ENCODE data around the gene TESK2. TPM values are rescaled to one million over a fixed set of nuclear protein-coding genes. Genes with fewer than 3 reads are reported as not detected.
A peak's percentile ranks its signal among the peaks of the same experiment; 100 is the strongest.
"Not testable (repeated sequence)": the region's sequence is repeated elsewhere in the genome, so short reads cannot be mapped to it uniquely, and the experiment has no call there.

The TESK2 gene
- total RNA-seq, 2 experiments from 2014 or later, result 4.6 to 6.0 TPM

DNA sequence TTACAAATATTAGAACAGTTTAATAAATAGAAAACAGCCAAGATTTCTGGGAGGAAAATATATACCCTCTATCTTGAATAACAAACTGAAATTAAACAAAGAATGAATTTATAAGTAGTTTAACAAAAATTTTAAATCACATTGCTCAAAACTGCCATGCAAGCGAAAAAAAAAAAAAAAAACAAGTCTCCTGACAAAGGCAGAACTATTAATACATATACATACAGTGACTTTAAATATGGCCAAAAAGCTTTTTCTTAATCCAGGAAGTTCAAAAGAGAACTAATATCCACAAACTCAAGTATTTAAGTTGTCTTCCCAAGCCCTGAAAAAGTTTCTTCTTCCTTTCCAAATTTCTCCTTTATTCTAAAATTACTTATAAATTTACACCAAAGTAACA, 87.2 kb downstream of the TESK2 start:
- no peak for DNase-seq
- Mint-ChIP-seq H3K27ac (no peak overlapping the region), H3K4me3 (no peak overlapping the region), H3K27me3 (no peaks in the 10 kb centered on the region), H3K36me3 (no peaks in the 10 kb centered on the region), H3K4me1 (ENCODE audit: low read depth) (no peaks in the 10 kb centered on the region), H3K9me3 (no peaks in the 10 kb centered on the region)
- POLR2A ChIA-PET, result no interaction called here
- intact Hi-C loops (cut with micrococcal nuclease), result no loop called here
- CTCF ChIA-PET, result no interaction called here

DNA sequence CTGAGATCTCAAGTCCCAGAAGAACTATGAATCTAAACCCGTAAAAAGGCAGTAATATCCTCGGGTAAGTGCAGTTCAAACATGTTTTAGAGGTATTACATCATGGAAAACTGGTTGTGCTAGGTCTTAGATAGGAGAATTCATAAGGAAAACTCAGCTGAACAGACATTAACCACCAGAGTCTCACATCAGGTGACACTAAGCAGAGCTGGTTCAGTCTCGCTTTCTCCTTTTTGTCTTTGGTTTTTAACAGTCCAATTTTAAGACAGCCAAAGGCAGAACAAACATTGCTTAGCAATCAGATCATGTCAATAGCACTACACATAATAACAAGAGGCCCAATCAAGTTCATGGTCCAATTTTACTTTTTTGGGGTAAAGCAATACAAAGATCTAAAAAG, 87.7 kb downstream of the TESK2 start:
- Mint-ChIP-seq H3K36me3 (no peaks in the 10 kb centered on the region), H3K4me1 (ENCODE audit: low read depth) (no peaks in the 10 kb centered on the region), H3K4me3 (no peak overlapping the region), H3K27ac (no peak overlapping the region), H3K27me3 (no peaks in the 10 kb centered on the region), H3K9me3 (no peaks in the 10 kb centered on the region)
- CTCF ChIA-PET, result no interaction called here
- no peak for DNase-seq
- intact Hi-C loops (cut with micrococcal nuclease), result no loop called here
- POLR2A ChIA-PET, result no interaction called here

DNA sequence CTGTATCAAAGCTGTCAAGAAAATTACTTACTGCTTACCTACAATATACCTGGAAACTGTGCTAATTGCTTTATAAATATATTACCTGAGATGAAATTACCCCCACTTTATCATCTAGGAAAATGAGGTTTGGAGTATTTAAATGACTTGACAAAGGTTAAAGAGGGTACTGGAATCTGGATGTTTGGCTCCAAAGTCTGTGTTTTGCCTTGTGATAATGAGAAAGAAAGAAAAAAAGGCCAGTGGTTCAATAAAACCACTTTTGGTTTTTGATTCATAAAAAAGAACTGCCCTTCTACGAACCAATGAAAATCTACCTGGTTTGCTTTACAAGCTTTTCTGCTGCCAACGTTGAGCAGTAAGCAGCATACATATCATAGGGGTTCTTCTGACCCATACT, 89.4 kb downstream of the TESK2 start:
- DNase-seq, result no peak
- POLR2A ChIA-PET, result no interaction called here
- H3K4me3 Mint-ChIP-seq, result no peak overlapping the region
- no peak overlapping the region for H3K27ac Mint-ChIP-seq
- H3K36me3 Mint-ChIP-seq, result no peaks in the 10 kb centered on the region
- CTCF ChIA-PET, result no interaction called here
- no peaks in the 10 kb centered on the region for H3K27me3 Mint-ChIP-seq
- H3K4me1 Mint-ChIP-seq (ENCODE audit: low read depth), result no peaks in the 10 kb centered on the region
- intact Hi-C loops (cut with micrococcal nuclease), result no loop called here
- H3K9me3 Mint-ChIP-seq, result no peaks in the 10 kb centered on the region

DNA sequence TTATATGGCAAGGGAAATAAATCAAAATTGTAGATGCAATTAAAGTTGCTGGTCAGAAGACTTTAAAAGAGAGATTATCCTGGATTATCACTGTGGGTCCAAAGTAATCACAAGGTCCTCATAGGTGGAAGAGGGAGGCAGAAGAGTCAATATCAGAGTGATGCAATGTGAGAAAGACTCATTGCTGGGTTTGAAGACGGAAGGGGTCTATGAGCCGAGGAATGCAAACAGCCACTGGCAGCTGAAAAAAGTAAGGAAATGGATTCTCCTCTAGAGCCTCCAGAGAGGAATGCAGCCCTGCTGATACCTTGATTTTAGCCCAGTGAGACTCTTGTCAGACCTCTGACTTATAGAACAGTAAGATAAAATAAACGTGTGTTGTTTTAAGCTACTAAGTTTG, 90.9 kb downstream of the TESK2 start:
- ChIA-PET CTCF (no interaction called here), POLR2A (no interaction called here)
- intact Hi-C loops (cut with micrococcal nuclease), result no loop called here
- no peaks in the 10 kb centered on the region for H3K27me3 Mint-ChIP-seq
- H3K9me3 Mint-ChIP-seq, result no peaks in the 10 kb centered on the region
- DNase-seq, result no peak
- no peak overlapping the region for H3K27ac Mint-ChIP-seq
- H3K36me3 Mint-ChIP-seq, result no peaks in the 10 kb centered on the region
- H3K4me1 Mint-ChIP-seq (ENCODE audit: low read depth), result peaks cover under 1% of the 10 kb centered on the region
- H3K4me3 Mint-ChIP-seq, result no peak overlapping the region

DNA sequence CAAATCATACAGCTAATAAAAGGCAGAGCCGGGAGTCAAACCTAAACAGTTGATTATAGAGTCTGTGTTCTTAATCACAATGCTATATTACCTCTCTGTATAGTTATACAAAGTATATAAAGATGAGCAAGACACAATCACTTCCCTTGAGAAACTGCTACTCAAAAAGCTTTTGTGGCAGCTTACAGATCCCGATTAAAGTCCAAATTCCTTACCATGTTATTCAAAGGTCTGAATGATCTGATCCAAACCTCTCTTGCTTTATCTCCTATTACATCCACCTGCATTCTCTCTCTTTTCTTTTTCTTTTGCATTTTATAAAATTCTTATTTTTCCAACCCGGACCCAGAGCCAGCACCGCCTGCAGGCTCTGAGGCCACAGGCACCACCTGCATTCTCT, 93.7 kb downstream of the TESK2 start:
- H3K4me1 Mint-ChIP-seq (ENCODE audit: low read depth), result peaks cover 14% of the 10 kb centered on the region
- POLR2A ChIA-PET, result no interaction called here
- no peaks in the 10 kb centered on the region for H3K9me3 Mint-ChIP-seq
- CTCF ChIA-PET, result interaction anchor here (0.5 kb wide), 1 partner anchor 67 kb away, joined by 6 read pairs; no protein-coding TSS in a partner anchor
- no peak for DNase-seq
- H3K36me3 Mint-ChIP-seq, result no peaks in the 10 kb centered on the region
- no peak overlapping the region for H3K27ac Mint-ChIP-seq
- intact Hi-C loops (cut with micrococcal nuclease), result no loop called here
- no peaks in the 10 kb centered on the region for H3K27me3 Mint-ChIP-seq
- no peak overlapping the region for H3K4me3 Mint-ChIP-seq

DNA sequence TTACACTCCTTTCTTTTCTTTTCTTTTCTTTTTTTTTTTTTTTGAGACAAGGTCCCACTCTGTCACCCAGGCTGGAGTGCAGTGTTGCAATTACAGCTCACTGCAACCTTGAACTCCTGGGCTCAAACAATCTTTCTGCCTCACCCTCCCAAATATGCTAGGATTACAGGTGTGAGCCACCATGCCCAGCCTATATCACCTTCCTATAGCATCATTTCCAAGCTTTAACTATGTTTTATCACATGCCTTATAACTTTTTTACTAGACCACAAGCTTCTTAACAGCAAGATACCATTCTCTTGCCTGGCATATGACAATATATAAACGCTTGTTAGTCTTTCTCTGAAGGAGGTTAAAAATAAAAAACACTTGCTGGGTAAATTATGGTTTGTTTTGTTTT, 95.4 kb downstream of the TESK2 start:
- H3K36me3 Mint-ChIP-seq, result no peaks in the 10 kb centered on the region
- H3K4me1 Mint-ChIP-seq (ENCODE audit: low read depth), result peaks cover 14% of the 10 kb centered on the region
- POLR2A ChIA-PET, result interaction anchor here (0.6 kb wide), 1 partner anchor 340 kb away, joined by 3 read pairs; no protein-coding TSS in a partner anchor
- H3K27ac Mint-ChIP-seq, result no peak overlapping the region
- CTCF ChIA-PET, result interaction anchor here (0.8 to 0.9 kb wide), 2 partner anchors 9 to 14 kb away, joined by 3 to 4 read pairs; no protein-coding TSS in a partner anchor
- intact Hi-C loops (cut with micrococcal nuclease), result no loop called here
- DNase-seq, result no peak
- no peaks in the 10 kb centered on the region for H3K27me3 Mint-ChIP-seq
- H3K4me3 Mint-ChIP-seq, result no peak overlapping the region
- H3K9me3 Mint-ChIP-seq, result no peaks in the 10 kb centered on the region

DNA sequence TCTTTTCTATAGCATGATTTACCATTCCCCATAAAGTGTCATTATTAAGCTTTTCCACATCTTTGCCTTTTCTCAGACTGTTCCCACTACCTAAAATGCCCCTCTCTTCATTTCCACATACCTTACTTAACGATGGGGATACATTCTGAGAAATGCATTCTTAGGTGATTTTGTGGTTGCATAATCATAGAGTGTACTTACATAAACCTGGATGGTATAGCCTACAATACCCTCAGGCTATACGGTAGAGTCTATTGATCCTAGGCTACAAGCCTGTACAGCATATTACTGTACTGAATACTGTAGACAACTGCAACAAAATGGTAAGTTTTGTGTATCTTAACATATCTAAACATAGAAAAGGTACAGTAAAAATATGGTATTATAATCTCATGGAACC, 95.9 kb downstream of the TESK2 start:
- ChIA-PET CTCF (interaction anchor here (0.9 kb wide), 1 partner anchor 14 kb away, joined by 4 read pairs; no protein-coding TSS in a partner anchor), POLR2A (no interaction called here)
- H3K4me1 Mint-ChIP-seq (ENCODE audit: low read depth), result peaks cover 14% of the 10 kb centered on the region
- no peaks in the 10 kb centered on the region for H3K36me3 Mint-ChIP-seq
- DNase-seq, result no peak
- no peaks in the 10 kb centered on the region for H3K27me3 Mint-ChIP-seq
- no peak overlapping the region for H3K27ac Mint-ChIP-seq
- H3K9me3 Mint-ChIP-seq, result no peaks in the 10 kb centered on the region
- H3K4me3 Mint-ChIP-seq, result no peak overlapping the region
- intact Hi-C loops (cut with micrococcal nuclease), result no loop called here

GRCh38 chr1:45394342-45394741, 96.6 kb downstream of the TESK2 start:
- no peaks in the 10 kb centered on the region for H3K9me3 Mint-ChIP-seq
- no peaks in the 10 kb centered on the region for H3K27me3 Mint-ChIP-seq
- DNase-seq, result no peak
- POLR2A ChIA-PET, result no interaction called here
- H3K4me3 Mint-ChIP-seq, result no peak overlapping the region
- no peaks in the 10 kb centered on the region for H3K36me3 Mint-ChIP-seq
- peaks cover 14% of the 10 kb centered on the region for H3K4me1 Mint-ChIP-seq (ENCODE audit: low read depth)
- peak overlapping the region; percentile 18 for H3K27ac Mint-ChIP-seq
- CTCF ChIA-PET, result interaction anchor here (1.2 kb wide), 1 partner anchor 98 kb away, joined by 7 read pairs; no protein-coding TSS in a partner anchor
- intact Hi-C loops (cut with micrococcal nuclease), result no loop called here

GRCh38 chr1:45393718-45394302, 97.2 kb downstream of the TESK2 start:
- peak; percentile 36 for DNase-seq
- CTCF ChIA-PET, result interaction anchor here (0.7 to 1.2 kb wide), 3 partner anchors 16 to 99 kb away, joined by 3 to 7 read pairs (median 3); no protein-coding TSS in a partner anchor
- H3K36me3 Mint-ChIP-seq, result no peaks in the 10 kb centered on the region
- H3K9me3 Mint-ChIP-seq, result no peaks in the 10 kb centered on the region
- no peak overlapping the region for H3K27ac Mint-ChIP-seq
- H3K4me3 Mint-ChIP-seq, result no peak overlapping the region
- peaks cover 14% of the 10 kb centered on the region for H3K4me1 Mint-ChIP-seq (ENCODE audit: low read depth)
- intact Hi-C loops (cut with micrococcal nuclease), result no loop called here
- POLR2A ChIA-PET, result interaction anchor here (1.5 kb wide), 1 partner anchor 54 kb away, joined by 4 read pairs; the partner anchor contains the start of genes MUTYH and TOE1
- H3K27me3 Mint-ChIP-seq, result no peaks in the 10 kb centered on the region

DNA sequence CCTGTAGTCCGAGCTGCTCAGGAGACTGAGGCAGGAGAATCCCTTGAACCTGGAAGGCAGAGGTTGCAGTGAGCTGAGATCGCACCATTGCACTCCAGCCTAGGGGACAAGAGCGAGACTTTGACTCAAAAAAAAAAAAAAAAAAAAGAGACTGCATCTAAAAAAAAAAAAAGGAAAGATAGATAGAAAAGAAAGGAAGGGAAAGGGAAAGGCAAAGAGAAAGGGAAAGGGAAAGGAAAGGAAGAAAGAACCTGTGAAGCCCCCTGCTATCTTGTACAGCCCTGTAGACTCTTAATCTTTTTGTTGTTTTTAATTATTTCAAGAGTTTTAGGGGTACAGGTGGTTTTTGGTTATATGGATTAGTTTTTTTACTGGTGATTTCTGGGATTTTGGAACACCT, 104.7 kb downstream of the TESK2 start:
- POLR2A ChIA-PET, result no interaction called here
- H3K9me3 Mint-ChIP-seq, result no peaks in the 10 kb centered on the region
- no peak for DNase-seq
- no peaks in the 10 kb centered on the region for H3K36me3 Mint-ChIP-seq
- intact Hi-C loops (cut with micrococcal nuclease), result no loop called here
- no peaks in the 10 kb centered on the region for H3K4me1 Mint-ChIP-seq (ENCODE audit: low read depth)
- H3K27me3 Mint-ChIP-seq, result no peaks in the 10 kb centered on the region
- CTCF ChIA-PET, result interaction anchor here (0.6 to 1.1 kb wide), 2 partner anchors 10 to 308 kb away, joined by 3 read pairs; no protein-coding TSS in a partner anchor
- H3K4me3 Mint-ChIP-seq, result no peak overlapping the region
- no peak overlapping the region for H3K27ac Mint-ChIP-seq

- Mint-ChIP-seq H3K36me3 (no peaks in the 10 kb centered on the region), H3K27ac (no peak overlapping the region), H3K9me3 (no peaks in the 10 kb centered on the region), H3K27me3 (no peaks in the 10 kb centered on the region), H3K4me1 (ENCODE audit: low read depth) (no peaks in the 10 kb centered on the region), H3K4me3 (no peak overlapping the region)
- ChIA-PET POLR2A (no interaction called here), CTCF (interaction anchor here (0.6 kb wide), 1 partner anchor 108 kb away, joined by 3 read pairs; no protein-coding TSS in a partner anchor)
- intact Hi-C loops (cut with micrococcal nuclease), result no loop called here
- DNase-seq, result no peak
Observed at GRCh38 chr1:45385302-45385701, 105.7 kb downstream of the TESK2 start.

GRCh38 chr1:45384213-45384612, 106.8 kb downstream of the TESK2 start:
- DNase-seq; H3K9me3 Mint-ChIP-seq; CTCF ChIA-PET; H3K27ac Mint-ChIP-seq; H3K36me3 Mint-ChIP-seq; intact Hi-C loops (cut with micrococcal nuclease); H3K4me1 Mint-ChIP-seq (ENCODE audit: low read depth); H3K4me3 Mint-ChIP-seq; H3K27me3 Mint-ChIP-seq: not testable (repeated sequence)
- POLR2A ChIA-PET, result interaction anchor here (0.6 kb wide), 1 partner anchor 19 kb away, joined by 3 read pairs; no protein-coding TSS in a partner anchor

DNA sequence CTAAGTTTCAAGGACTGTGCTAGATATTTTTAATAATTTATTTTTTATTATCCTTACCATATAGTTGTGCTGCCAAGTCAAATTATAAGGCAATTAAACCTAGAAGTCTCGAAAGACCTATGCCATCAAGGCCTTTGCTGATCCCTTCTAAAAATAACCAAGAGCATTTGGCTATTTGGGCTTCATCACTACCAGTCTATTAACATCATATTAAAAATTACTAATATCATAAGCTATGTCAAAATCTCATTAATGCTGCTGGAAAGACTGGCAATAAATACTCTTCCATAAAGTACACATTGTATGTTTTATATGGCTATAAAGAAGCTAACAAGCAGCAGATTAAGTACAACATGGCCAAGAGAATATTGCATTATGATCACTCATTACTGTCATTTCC, 107.8 kb downstream of the TESK2 start:
- H3K9me3 Mint-ChIP-seq, result no peaks in the 10 kb centered on the region
- H3K4me3 Mint-ChIP-seq, result no peak overlapping the region
- ChIA-PET POLR2A (no interaction called here), CTCF (no interaction called here)
- no peak overlapping the region for H3K27ac Mint-ChIP-seq
- intact Hi-C loops (cut with micrococcal nuclease), result no loop called here
- no peak for DNase-seq
- H3K4me1 Mint-ChIP-seq (ENCODE audit: low read depth), result no peaks in the 10 kb centered on the region
- H3K36me3 Mint-ChIP-seq, result no peaks in the 10 kb centered on the region
- no peaks in the 10 kb centered on the region for H3K27me3 Mint-ChIP-seq
